Ascending aorta (tissue), 2 donors: ENCODE measurements around the gene OSBPL6. TPM values are rescaled to one million over a fixed set of nuclear protein-coding genes. Genes with fewer than 3 reads are reported as not detected.

ENCODE experiments used
- DNase-seq, 2 donors: peaks; one replicate each; pipeline ENCODE4 v3.0.0-alpha.2; 2019; ENCODE audit warnings: low spot score in 2 of 2
- H3K27ac ChIP-seq, 2 donors: fragments of 200-600 bp; sonication (generic); one replicate each; pipeline ENCODE4 v1.5.1; 2016 to 2017; ENCODE audit warnings: mild to moderate bottlenecking in 1 of 2
- H3K27me3 ChIP-seq: fragments of 200-600 bp; sonication (generic); one replicate; pipeline ENCODE4 v1.5.1; 2017
- H3K36me3 ChIP-seq, 2 donors: fragments of 200-600 bp; sonication (generic); one replicate each; pipeline ENCODE4 v1.5.1; 2016
- H3K4me1 ChIP-seq, 2 donors: fragments of 200-600 bp; sonication (generic); one replicate each; pipeline ENCODE4 v1.5.1; 2016 to 2017; ENCODE audit warnings: mild to moderate bottlenecking in 1 of 2
- H3K4me3 ChIP-seq, 2 donors: fragments of 200-600 bp; sonication (generic); one replicate each; pipeline ENCODE4 v1.5.1; 2016 to 2017; ENCODE audit warnings: mild to moderate bottlenecking in 1 of 2
- H3K9me3 ChIP-seq, 2 donors: fragments of 200-600 bp; sonication (generic); one replicate each; pipeline ENCODE4 v1.5.1; 2016
- CTCF ChIP-seq, 3 experiments: fragments of 200-600 bp in 2 of 3; fragments of 450-650 bp in 1 of 3; sonication (generic) in 2 of 3; IDR thresholded peaks; one replicate each; pipeline ENCODE4 v1.5.1; 2016 to 2019; ENCODE audit warnings: antibody characterized with exemption in 3 of 3, mild to moderate bottlenecking in 1 of 3, moderate library complexity in 1 of 3
- intact Hi-C: fragments of 100-400 bp; cut with DNase I; formaldehyde crosslinking; loops from one replicate; pipeline ENCODE4 v1.15.1; 2023
- total RNA-seq: library from RNA; depleted of rRNA; stranded (reverse); fragments of >200 nt; gene quantifications from one replicate; pipeline ENCODE4 v1.1.0, GENCODE V29; 2016

OSBPL6 gene
- total RNA-seq, 1 donor from 2014 or later = 1.4 TPM

DNA sequence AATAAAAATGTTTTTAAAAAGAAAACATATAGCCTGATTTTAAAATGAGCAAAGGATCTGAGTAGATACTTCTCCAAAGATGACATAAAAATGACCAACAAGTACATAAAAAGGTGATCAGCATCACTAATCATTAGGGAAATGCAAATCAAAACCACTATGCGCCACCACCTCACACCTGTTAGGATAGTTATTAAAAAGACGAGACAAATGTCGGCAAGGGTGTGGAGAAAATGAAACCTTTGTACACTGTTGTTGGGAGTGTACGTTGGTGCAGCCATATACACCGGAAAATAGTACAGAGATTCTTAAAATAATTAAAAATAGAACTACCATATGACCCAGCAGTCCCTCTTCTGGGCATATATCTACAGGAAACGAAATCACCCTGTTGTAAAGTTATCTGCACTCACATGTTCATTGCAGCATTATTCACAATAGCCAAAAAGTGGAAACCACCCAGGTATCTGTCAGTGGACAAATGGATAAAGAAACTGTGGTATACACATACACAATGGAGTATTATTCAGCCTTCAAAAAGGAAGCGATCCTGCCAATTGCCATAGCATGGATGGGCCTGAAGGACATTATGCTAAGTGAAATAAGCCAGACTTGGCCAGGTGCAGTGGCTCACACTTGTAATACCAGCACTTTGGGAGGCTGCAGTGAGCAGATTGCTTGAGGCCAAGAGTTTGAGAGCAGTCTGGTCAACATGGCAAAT is 165.0 kb downstream of the OSBPL6 start:
- no peak overlapping the region for H3K4me3 ChIP-seq
- H3K27ac ChIP-seq = no peak overlapping the region
- DNase-seq = no peak
- TF ChIP-seq CTCF (IDR thresholded peaks at IDR 0.05) = no peak
- no peaks in the 10 kb centered on the region for H3K27me3 ChIP-seq
- no peaks in the 10 kb centered on the region for H3K36me3 ChIP-seq
- peaks cover 0 to 13% of the 10 kb centered on the region in 2 donors for H3K9me3 ChIP-seq
- no peaks in the 10 kb centered on the region for H3K4me1 ChIP-seq
- intact Hi-C loops = no loop called here

GRCh38 chr2:178361588-178361987 is 167.3 kb downstream of the OSBPL6 start:
- H3K4me3 ChIP-seq = no peak overlapping the region
- no peaks in the 10 kb centered on the region for H3K36me3 ChIP-seq
- no peaks in the 10 kb centered on the region for H3K4me1 ChIP-seq
- intact Hi-C loops = no loop called here
- TF ChIP-seq CTCF (IDR thresholded peaks at IDR 0.05) = no peak
- no peaks in the 10 kb centered on the region for H3K27me3 ChIP-seq
- no peak overlapping the region for H3K27ac ChIP-seq
- DNase-seq = no peak
- peaks cover 0 to 11% of the 10 kb centered on the region in 2 donors for H3K9me3 ChIP-seq

DNA sequence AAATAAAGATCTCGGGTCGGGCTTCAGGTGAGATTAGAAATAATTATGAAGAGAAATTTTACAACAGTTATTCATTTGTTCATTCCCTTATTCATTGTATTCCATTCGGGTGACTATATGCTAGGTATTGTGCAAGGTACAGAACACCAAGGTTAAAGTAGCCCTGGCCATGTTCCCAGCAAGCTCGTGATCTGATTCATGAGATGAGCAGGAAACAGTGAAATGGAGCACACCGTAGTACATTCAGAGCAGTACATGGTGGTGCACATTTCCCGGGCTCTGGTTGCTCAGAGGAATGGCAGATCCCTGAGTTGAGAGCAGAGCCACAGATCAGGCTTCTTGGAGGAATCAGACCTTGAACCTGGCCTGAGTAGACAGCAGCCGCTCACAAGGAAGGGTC is 168.9 kb downstream of the OSBPL6 start:
- intact Hi-C loops = no loop called here
- H3K36me3 ChIP-seq = no peaks in the 10 kb centered on the region
- no peaks in the 10 kb centered on the region for H3K4me1 ChIP-seq
- H3K27ac ChIP-seq = no peak overlapping the region
- peaks cover 0 to 3% of the 10 kb centered on the region in 2 donors for H3K9me3 ChIP-seq
- H3K4me3 ChIP-seq = no peak overlapping the region
- no peak for TF ChIP-seq CTCF (IDR thresholded peaks at IDR 0.05)
- DNase-seq = no peak
- H3K27me3 ChIP-seq = no peaks in the 10 kb centered on the region

DNA sequence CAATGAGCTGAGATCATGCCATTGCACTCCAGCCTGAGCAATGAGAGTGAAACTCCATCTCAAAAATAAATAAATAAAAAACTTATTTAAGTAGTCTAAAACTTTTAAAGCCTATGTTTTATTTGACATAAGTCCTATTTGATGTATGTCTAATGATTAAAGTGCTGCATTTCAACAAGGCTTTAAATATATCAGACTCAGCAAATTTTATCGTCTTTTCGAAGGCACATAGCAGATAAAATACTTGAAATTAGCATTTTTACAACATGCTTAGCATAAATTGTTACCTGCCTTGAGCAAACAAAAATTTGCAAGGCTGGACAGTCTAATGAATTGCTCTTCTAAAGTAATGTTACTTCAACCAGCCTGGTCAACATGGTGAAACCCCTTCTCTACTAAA is 170.8 kb downstream of the OSBPL6 start:
- Histone ChIP-seq H3K27ac (no peak overlapping the region), H3K4me1 (no peaks in the 10 kb centered on the region), H3K27me3 (no peaks in the 10 kb centered on the region), H3K36me3 (no peaks in the 10 kb centered on the region), H3K9me3 (no peaks in the 10 kb centered on the region), H3K4me3 (no peak overlapping the region)
- intact Hi-C loops = no loop called here
- no peak for TF ChIP-seq CTCF (IDR thresholded peaks at IDR 0.05)
- no peak for DNase-seq

DNA sequence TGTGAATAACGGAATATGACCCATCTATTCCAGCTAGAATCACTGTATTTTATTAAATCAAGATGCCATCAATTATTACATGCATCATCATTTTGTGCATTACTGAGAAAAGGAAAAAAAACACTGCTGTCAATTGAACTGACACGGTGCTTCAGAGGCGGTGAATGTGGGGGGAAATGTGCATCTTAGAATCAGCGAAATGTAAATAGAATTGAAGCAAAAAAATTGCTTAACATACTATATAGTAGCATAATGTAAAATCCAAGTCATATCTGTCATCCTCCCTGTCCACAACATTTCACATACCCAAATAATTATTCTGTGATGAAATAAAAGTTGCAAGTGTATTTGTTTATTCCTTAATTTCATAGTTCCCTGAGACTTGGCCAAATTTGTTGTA is 172.1 kb downstream of the OSBPL6 start:
- H3K27ac ChIP-seq = no peak overlapping the region
- H3K36me3 ChIP-seq = no peaks in the 10 kb centered on the region
- intact Hi-C loops = no loop called here
- no peaks in the 10 kb centered on the region for H3K4me1 ChIP-seq
- H3K27me3 ChIP-seq = no peaks in the 10 kb centered on the region
- no peaks in the 10 kb centered on the region for H3K9me3 ChIP-seq
- DNase-seq = no peak
- no peak overlapping the region for H3K4me3 ChIP-seq
- TF ChIP-seq CTCF (IDR thresholded peaks at IDR 0.05) = no peak

DNA sequence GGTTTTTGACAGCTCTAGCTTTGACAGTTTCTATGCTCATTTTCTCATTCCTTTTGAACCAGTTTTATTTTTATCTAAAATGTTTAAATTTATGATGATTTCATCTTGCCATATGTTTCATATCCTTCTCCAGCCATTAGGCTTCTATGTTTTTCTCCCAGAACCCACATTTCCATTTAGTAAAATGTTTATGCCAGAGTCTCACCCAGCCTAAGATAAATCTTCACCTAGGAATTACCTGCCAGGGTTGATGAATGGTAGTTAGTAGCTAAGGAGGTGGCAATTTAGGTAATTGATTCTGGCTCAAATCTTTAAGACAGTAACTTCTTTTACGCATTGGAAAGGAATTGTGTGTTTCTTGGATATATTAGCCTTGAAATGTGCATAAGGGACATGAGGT is 173.0 kb downstream of the OSBPL6 start:
- Histone ChIP-seq H3K36me3 (no peaks in the 10 kb centered on the region), H3K4me1 (no peaks in the 10 kb centered on the region), H3K27me3 (no peaks in the 10 kb centered on the region), H3K27ac (no peak overlapping the region), H3K9me3 (no peaks in the 10 kb centered on the region), H3K4me3 (no peak overlapping the region)
- intact Hi-C loops = no loop called here
- DNase-seq = no peak
- no peak for TF ChIP-seq CTCF (IDR thresholded peaks at IDR 0.05)
